ENCODE data around the gene SPPL2B. TPM values are rescaled to one million over a fixed set of nuclear protein-coding genes. Genes with fewer than 3 reads are reported as not detected.

The SPPL2B gene
- polyA plus RNA-seq, 3 donors: 5.7 to 64.9 (median 8.7) TPM

GRCh38 chr19:2399582-2399981, 71.1 kb downstream of the SPPL2B start:
- peaks cover 0 to 5% (median 0%) of the 10 kb centered on the region in 7 donors for H3K9me3 Mint-ChIP-seq
- intact Hi-C loops (cut with micrococcal nuclease): loop anchor here in 1 of 2 donors (10.0 kb wide), 1 partner anchor 115 kb away; the partner anchor contains the start of gene PEAK3
- H3K9me3 ChIP-seq (replicated peaks in 1 of 2; ENCODE audit: control insufficient read depth in 1 of 2, insufficient read depth in 1 of 2, low read length in 2 of 2): no peaks in the 10 kb centered on the region
- peaks cover 1 to 5% (median 5%) of the 10 kb centered on the region in 3 donors for H3K27me3 Mint-ChIP-seq (ENCODE audit: low read depth in 3 of 3)
- no peaks in the 10 kb centered on the region for H4K20me1 ChIP-seq (ENCODE audit: insufficient read depth, low read length)
- no peak for DNase-seq
- H3K36me3 Mint-ChIP-seq: no peaks in the 10 kb centered on the region
- no peak overlapping the region for H2AFZ ChIP-seq (ENCODE audit: insufficient read depth, low read depth, low read length, poor library complexity, severe bottlenecking)
- TF ChIP-seq CTCF (IDR thresholded peaks at IDR 0.05): no peak
- no peaks in the 10 kb centered on the region for H3K27me3 ChIP-seq (ENCODE audit: control insufficient read depth in 2 of 2, insufficient read depth in 2 of 2, low read length in 2 of 2)
- peaks cover 17% of the 10 kb centered on the region for H3K4me1 Mint-ChIP-seq
- H3K4me3 ChIP-seq (replicated peaks in 1 of 3; ENCODE audit: low read depth in 2 of 3, low read length in 3 of 3): no peak overlapping the region
- H3K9ac ChIP-seq (ENCODE audit: insufficient read depth, low read length, poor library complexity, severe bottlenecking): no peak overlapping the region
- no peak overlapping the region for H3K4me2 ChIP-seq (replicated peaks; ENCODE audit: extremely low read depth, low read length, poor library complexity, severe bottlenecking)
- no peak overlapping the region for H3K27ac ChIP-seq (ENCODE audit: low read depth in 1 of 2, low read length in 2 of 2)
- H3K36me3 ChIP-seq (replicated peaks in 1 of 2; ENCODE audit: control insufficient read depth in 1 of 2, insufficient read depth in 2 of 2, low read length in 2 of 2): no peaks in the 10 kb centered on the region
- peaks cover 8 to 14% of the 10 kb centered on the region in 2 donors for H3K4me1 ChIP-seq (ENCODE audit: control insufficient read depth in 1 of 2, insufficient read depth in 2 of 2, low read length in 2 of 2)
- H3K4me3 Mint-ChIP-seq: no peak overlapping the region
- 96% methylated on average over 4 of the region's 4 CpGs for WGBS (ENCODE audit: insufficient coverage)
- H3K79me2 ChIP-seq (ENCODE audit: insufficient read depth, low read length): no peaks in the 10 kb centered on the region
- no peak overlapping the region for H3K27ac Mint-ChIP-seq

Other genes with a start within 250 kb of the SPPL2B start
- gene MOB3A, start 232.4 kb upstream of the SPPL2B start, polyA plus RNA-seq: 100 to 1,000 TPM in 1 of 3 donors, 10 to 100 TPM in 2; 60.5 to 179 (median 96.3) TPM
- gene IZUMO4, start 231.8 kb upstream of the SPPL2B start, polyA plus RNA-seq: 10 to 100 TPM in 1 of 3 donors, under 1 TPM in 2; 0.41 to 17.5 (median 0.80) TPM
- 100 to 1,000 TPM in 1 of 3 donors, 10 to 100 TPM in 1, 1 to 10 TPM in 1; 9.6 to 105 (median 12.4) TPM for gene AP3D1, start 177.1 kb upstream of the SPPL2B start, polyA plus RNA-seq
- gene DOT1L, start 164.8 kb upstream of the SPPL2B start, polyA plus RNA-seq: 10 to 100 TPM in 1 of 3 donors, under 1 TPM in 2; 0.32 to 18.2 (median 0.75) TPM
- 10 to 100 TPM; 62.1 to 90.0 (median 69.0) TPM for gene PLEKHJ1, start 92.4 kb upstream of the SPPL2B start, polyA plus RNA-seq
- 10 to 100 TPM in 2 of 3 donors, 1 to 10 TPM in 1; 8.0 to 70.8 (median 11.6) TPM for gene SF3A2, start 91.9 kb upstream of the SPPL2B start, polyA plus RNA-seq
- under 1 TPM in 1 of 3 donors, not detected in 2; 0.12 TPM for gene AMH, start 79.4 kb upstream of the SPPL2B start, polyA plus RNA-seq
- gene JSRP1, start 72.3 kb upstream of the SPPL2B start, polyA plus RNA-seq: under 1 TPM in 2 of 3 donors, not detected in 1; 0.38 to 0.50 TPM
- 1 to 10 TPM; 2.4 to 6.3 (median 2.9) TPM for gene PEAK3, start 46.5 kb upstream of the SPPL2B start, polyA plus RNA-seq
- 1 to 10 TPM in 2 of 3 donors, under 1 TPM in 1; 0.08 to 2.8 (median 2.2) TPM for gene LINGO3, start 20.5 kb upstream of the SPPL2B start, polyA plus RNA-seq
- gene LSM7, start 98 bp upstream of the SPPL2B start, polyA plus RNA-seq: 100 to 1,000 TPM in 2 of 3 donors, 10 to 100 TPM in 1; 98.6 to 312 (median 132) TPM
- gene TMPRSS9, start 31.6 kb downstream of the SPPL2B start, polyA plus RNA-seq: under 1 TPM in 2 of 3 donors, not detected in 1; 0.12 to 0.30 TPM
- 10 to 100 TPM; 17.3 to 89.3 (median 72.4) TPM for gene TIMM13, start 98.9 kb downstream of the SPPL2B start, polyA plus RNA-seq
- 1 to 10 TPM; 2.3 to 7.6 (median 4.2) TPM for gene LMNB2, start 128.3 kb downstream of the SPPL2B start, polyA plus RNA-seq
- 100 to 1,000 TPM in 1 of 3 donors, 10 to 100 TPM in 2; 67.4 to 505 (median 76.2) TPM for gene GADD45B, start 147.4 kb downstream of the SPPL2B start, polyA plus RNA-seq

Measured in CD14-positive monocyte (primary cell).